Spleen (tissue), 11 donors: ENCODE data around the gene FXYD6. TPM values are rescaled to one million over a fixed set of nuclear protein-coding genes. Genes with fewer than 3 reads are reported as not detected.

Experiments used
- DNase-seq: peaks from one replicate; pipeline ENCODE4 v3.0.0-alpha.2; 2020
- H3K27ac ChIP-seq, 8 donors: fragments of 200-600 bp; sonication (generic) in 7 of 8; 1 replicate in 4 of 8; 2 replicates in 4 of 8; pipeline versions ENCODE4 v1.5.0 to v1.8.0; 2016 to 2021; ENCODE audit warnings: inconsistent platforms in 4 of 8, mild to moderate bottlenecking in 4 of 8, moderate library complexity in 1 of 8
- H3K27me3 ChIP-seq, 7 donors: fragments of 200-600 bp; sonication (generic) in 6 of 7; replicated peaks in 1 of 7; 1 replicate in 4 of 7; 2 replicates in 3 of 7; pipeline versions ENCODE4 v1.5.0 to v1.8.0; 2016 to 2021; ENCODE audit warnings: inconsistent platforms in 3 of 7, mild to moderate bottlenecking in 1 of 7
- H3K36me3 ChIP-seq, 6 donors: fragments of 200-600 bp; sonication (generic) in 5 of 6; 1 replicate in 4 of 6; 2 replicates in 2 of 6; pipeline versions ENCODE4 v1.5.0 to v1.8.0; 2016 to 2021; ENCODE audit warnings: inconsistent platforms in 2 of 6
- H3K4me1 ChIP-seq, 6 donors: fragments of 200-600 bp; sonication (generic) in 5 of 6; 1 replicate in 3 of 6; 2 replicates in 3 of 6; pipeline versions ENCODE4 v1.5.0 to v1.8.0; 2016 to 2021; ENCODE audit warnings: inconsistent platforms in 3 of 6
- H3K4me3 ChIP-seq, 8 donors: fragments of 200-600 bp; sonication (generic) in 7 of 8; 1 replicate in 4 of 8; 2 replicates in 4 of 8; pipeline versions ENCODE4 v1.5.0 to v1.8.0; 2016 to 2021; ENCODE audit warnings: inconsistent platforms in 4 of 8, mild to moderate bottlenecking in 4 of 8, moderate library complexity in 2 of 8
- H3K9me3 ChIP-seq, 8 donors: fragments of 200-600 bp; sonication (generic) in 7 of 8; 1 replicate in 4 of 8; 2 replicates in 4 of 8; pipeline versions ENCODE4 v1.5.0 to v1.8.0; 2016 to 2021; ENCODE audit warnings: inconsistent platforms in 4 of 8
- POLR2A ChIP-seq, 3 donors: fragments of 450-650 bp; IDR thresholded peaks; one replicate each; pipeline ENCODE4 v1.5.1; 2017; ENCODE audit warnings: antibody characterized with exemption in 3 of 3, mild to moderate bottlenecking in 1 of 3
- POLR2AphosphoS5 ChIP-seq, 3 donors: sonication (generic); formaldehyde crosslinking; IDR thresholded peaks; one replicate each; pipeline ENCODE4 v1.5.1; 2017; ENCODE audit warnings: antibody characterized with exemption in 3 of 3
- WGBS, 5 donors: extraction: QIAGEN DNeasy Blood & Tissue Kit in 3 of 5; methylation state at CpG; one replicate each; pipeline versions ENCODE4 v1.1.5 to v1.1.7; 2013 to 2018; 5-methylcytosine and 5-hydroxymethylcytosine counted together
- intact Hi-C: fragments of 100-400 bp; cut with DNase I; formaldehyde crosslinking; loops from one replicate; pipeline ENCODE4 v1.15.0; 2023; ENCODE audit warnings: low total_unique reads
- polyA plus RNA-seq, 3 donors: library from polyadenylated mRNA; stranded (reverse); fragments of 200-250 nt; gene quantifications; one replicate each; pipeline ENCODE4 v1.2.1, GENCODE V29; 2013
- total RNA-seq, 7 donors: library from RNA; depleted of rRNA in 3 of 7; stranded (reverse); fragments of >200 nt in 3 of 7; fragmentation: NEBNext Ultra II Directional in 4 of 7; extraction: Animal tissue kit (Norgen Biotek cat#: 25700) in 4 of 7; gene quantifications; one replicate each; pipeline versions ENCODE4 v1.1.0 to v1.2.1, GENCODE V29; 2016 to 2021
- TF ChIP-seq, protein P1 (sequence below), 11 experiments: fragments of 200-600 bp in 7 of 11; fragments of 450-650 bp in 4 of 11; sonication (generic) in 4 of 11; IDR thresholded peaks in 8 of 11; conservative IDR thresholded peaks in 3 of 11; 1 replicate in 7 of 11; 2 replicates in 4 of 11; pipeline versions ENCODE4 v1.4.0 to v1.8.0; 2016 to 2021; ENCODE audit warnings: antibody characterized with exemption in 11 of 11, inconsistent platforms in 4 of 11, mild to moderate bottlenecking in 1 of 11
- donor health status: healthy with polysubstance abuse.
- donor health status: DM: no; HTN: no; CAD: no; lungs with moderate emphysema.
- donor health status: DM: no; HTN: no; CAD: no.
- donor health status: Bipolar disorder and iron deficiency.
- donor health status: healthy.
- donor health status: DM: no; HTN: no; CAD: no.
- donor health status: DM: yes; HTN: yes; CAD: no.

Gene FXYD6
- total and polyA plus RNA-seq, 10 donors = 40.8 to 230 (median 116) TPM

DNA sequence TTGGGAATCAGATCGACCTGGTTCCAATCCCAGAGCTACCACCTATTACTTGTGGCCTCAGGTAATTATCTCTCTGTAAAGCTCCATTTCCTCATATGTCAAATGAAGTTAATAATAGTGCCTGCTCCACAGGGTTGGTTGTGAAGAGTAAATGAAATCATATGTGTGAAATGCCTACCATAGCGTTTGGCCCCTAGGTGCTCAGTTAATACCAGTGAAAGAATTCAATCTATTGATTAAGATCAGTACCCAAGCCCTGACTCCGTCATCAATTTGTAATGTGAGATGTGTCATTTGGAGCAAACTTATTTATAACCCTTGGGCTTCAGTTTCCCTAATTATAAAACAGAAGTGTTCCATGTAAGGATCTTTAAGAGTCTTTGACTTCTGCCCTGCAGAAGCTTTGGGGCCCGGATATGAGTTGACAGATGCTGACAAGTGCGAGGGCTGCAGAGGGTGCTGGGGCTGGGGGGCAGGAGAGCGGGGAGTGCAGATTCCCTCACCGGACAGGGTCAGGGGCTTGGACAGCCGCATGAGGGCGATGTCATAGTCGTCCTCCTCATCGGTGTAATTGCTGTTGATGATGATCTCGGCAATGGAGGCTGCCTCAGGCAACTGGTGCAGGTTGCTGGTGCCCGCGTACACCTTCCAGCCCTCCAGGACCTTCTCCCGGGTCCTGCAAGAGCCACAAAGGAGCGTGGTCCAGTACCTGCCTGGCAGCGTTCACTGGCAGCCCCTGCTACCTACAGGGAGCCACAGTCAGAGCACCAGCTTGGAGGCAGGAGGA lies 31.8 kb upstream of the FXYD6 start:
- H3K9me3 ChIP-seq = no peaks in the 10 kb centered on the region
- no peak for TF ChIP-seq POLR2A (IDR thresholded peaks at IDR 0.05)
- TF ChIP-seq, protein P1, sequence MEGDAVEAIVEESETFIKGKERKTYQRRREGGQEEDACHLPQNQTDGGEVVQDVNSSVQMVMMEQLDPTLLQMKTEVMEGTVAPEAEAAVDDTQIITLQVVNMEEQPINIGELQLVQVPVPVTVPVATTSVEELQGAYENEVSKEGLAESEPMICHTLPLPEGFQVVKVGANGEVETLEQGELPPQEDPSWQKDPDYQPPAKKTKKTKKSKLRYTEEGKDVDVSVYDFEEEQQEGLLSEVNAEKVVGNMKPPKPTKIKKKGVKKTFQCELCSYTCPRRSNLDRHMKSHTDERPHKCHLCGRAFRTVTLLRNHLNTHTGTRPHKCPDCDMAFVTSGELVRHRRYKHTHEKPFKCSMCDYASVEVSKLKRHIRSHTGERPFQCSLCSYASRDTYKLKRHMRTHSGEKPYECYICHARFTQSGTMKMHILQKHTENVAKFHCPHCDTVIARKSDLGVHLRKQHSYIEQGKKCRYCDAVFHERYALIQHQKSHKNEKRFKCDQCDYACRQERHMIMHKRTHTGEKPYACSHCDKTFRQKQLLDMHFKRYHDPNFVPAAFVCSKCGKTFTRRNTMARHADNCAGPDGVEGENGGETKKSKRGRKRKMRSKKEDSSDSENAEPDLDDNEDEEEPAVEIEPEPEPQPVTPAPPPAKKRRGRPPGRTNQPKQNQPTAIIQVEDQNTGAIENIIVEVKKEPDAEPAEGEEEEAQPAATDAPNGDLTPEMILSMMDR (IDR thresholded peaks at IDR 0.05 in 8 of 11, conservative IDR thresholded peaks at IDR 0.05 in 3 of 11) = no peak
- no peak for TF ChIP-seq POLR2AphosphoS5 (IDR thresholded peaks at IDR 0.05)
- peak; percentile 65 for DNase-seq
- 83 to 88% (median 85%) methylated on average over 15 to 17 of the region's 17 CpGs for WGBS, 5 donors
- no peak overlapping the region for H3K27ac ChIP-seq
- intact Hi-C loops = no loop called here
- H3K27me3 ChIP-seq = no peaks in the 10 kb centered on the region
- peaks cover 0 to 41% (median 14%) of the 10 kb centered on the region in 6 donors for H3K4me1 ChIP-seq
- H3K36me3 ChIP-seq = no peaks in the 10 kb centered on the region
- H3K4me3 ChIP-seq = no peak overlapping the region

DNA sequence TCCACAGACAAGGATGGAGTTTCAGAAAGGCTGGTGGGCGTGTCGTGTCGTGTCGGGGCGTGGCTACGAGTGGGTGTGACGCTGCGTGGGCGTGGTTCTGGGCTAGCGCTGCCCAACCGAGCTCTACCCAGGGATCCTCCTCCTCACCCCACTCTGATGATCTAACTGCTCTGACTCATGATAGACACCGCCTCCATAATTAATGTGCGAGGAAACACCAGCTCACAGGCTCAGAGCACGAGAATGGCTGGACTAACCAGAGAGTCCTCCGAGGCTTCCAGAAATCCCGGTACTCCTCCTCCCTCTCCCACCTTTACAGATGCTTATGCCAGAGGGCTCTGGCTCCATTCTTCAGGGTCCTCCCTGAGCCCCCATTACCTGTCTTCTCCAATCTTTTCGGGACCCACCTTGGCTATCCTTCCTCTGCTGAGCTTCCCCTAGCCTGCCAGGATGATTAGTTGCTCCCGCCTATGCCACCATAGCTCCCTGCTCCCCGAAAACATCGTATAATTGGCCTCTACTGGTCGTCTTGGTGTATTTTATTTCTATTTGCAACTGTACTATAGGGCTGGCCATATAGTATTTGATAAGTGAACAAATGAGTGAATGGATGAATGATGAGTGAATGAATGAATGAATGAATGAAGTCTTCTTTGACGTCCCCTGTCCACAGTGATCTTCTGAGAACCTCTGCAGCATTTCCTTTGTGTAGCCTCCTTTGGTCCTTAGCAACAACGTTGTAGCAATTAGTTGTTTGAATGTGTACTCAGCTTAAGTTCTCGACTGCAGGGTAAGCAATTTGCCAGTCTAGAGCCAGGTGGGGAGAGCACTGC lies 31.0 kb upstream of the FXYD6 start:
- Histone ChIP-seq H3K27me3 (no peaks in the 10 kb centered on the region), H3K27ac (peak overlapping the region in 5 of 8 donors; percentile 43 to 72 (median 65)), H3K9me3 (no peaks in the 10 kb centered on the region), H3K4me1 (peaks cover 0 to 41% (median 14%) of the 10 kb centered on the region in 6 donors), H3K4me3 (no peak overlapping the region), H3K36me3 (no peaks in the 10 kb centered on the region)
- WGBS, 5 donors = 32 to 44% (median 37%) methylated on average over 24 of the region's 24 CpGs
- TF ChIP-seq POLR2AphosphoS5 (IDR thresholded peaks at IDR 0.05) (peak; percentile 37 to 67 (median 53)), POLR2A (IDR thresholded peaks at IDR 0.05) (no peak)
- peak; percentile 85 for DNase-seq
- intact Hi-C loops = no loop called here

DNA sequence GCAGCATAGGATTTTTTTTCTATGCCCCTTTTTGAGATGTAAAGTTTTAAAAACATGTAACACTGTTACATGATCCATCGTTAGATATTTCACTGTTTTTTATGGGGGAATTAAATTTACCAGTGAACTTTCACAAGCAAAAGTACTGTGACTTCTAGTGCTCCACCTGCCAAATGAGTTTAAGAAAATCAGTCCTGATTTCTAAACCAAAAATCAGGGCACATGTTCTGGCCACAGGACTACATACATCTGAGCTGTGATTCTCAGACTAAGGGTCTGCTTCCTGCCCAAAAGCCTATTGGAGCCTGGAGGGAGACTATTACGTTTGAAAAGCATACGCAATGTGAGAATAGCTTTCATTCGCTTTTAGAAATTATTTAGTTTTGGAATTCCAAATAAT lies 30.3 kb upstream of the FXYD6 start:
- intact Hi-C loops = no loop called here
- H3K27me3 ChIP-seq = no peaks in the 10 kb centered on the region
- DNase-seq = no peak
- no peak for TF ChIP-seq POLR2A (IDR thresholded peaks at IDR 0.05)
- TF ChIP-seq POLR2AphosphoS5 (IDR thresholded peaks at IDR 0.05) = no peak
- TF ChIP-seq, protein P1 (IDR thresholded peaks at IDR 0.05 in 8 of 11, conservative IDR thresholded peaks at IDR 0.05 in 3 of 11) = no peak
- no peak overlapping the region for H3K27ac ChIP-seq
- H3K9me3 ChIP-seq = no peaks in the 10 kb centered on the region
- H3K4me1 ChIP-seq = peaks cover 0 to 41% (median 14%) of the 10 kb centered on the region in 6 donors
- H3K4me3 ChIP-seq = no peak overlapping the region
- 76 to 85% (median 79%) methylated on average over 4 of the region's 4 CpGs for WGBS, 5 donors
- no peaks in the 10 kb centered on the region for H3K36me3 ChIP-seq

DNA sequence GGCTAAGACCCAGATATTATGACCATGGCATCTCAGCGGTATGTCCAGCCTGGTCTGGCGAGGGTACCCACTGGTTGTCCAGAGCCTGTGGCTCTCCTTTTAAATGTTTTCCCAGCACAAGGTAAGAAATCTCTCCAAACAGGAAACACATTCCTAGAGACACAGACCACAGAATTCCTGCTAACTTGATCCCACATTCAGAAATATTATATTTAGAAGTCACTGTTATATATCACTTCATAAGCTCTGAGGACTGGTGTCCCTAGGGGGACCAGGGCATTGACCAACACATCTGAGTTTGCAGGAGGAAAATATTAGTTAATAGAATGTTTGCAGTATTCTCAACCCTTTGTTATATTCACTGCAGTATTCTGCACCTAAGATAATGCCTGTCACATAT lies 29.7 kb upstream of the FXYD6 start:
- Histone ChIP-seq H3K4me1 (peaks cover 0 to 43% (median 15%) of the 10 kb centered on the region in 6 donors), H3K27ac (no peak overlapping the region), H3K27me3 (no peaks in the 10 kb centered on the region), H3K4me3 (no peak overlapping the region), H3K9me3 (no peaks in the 10 kb centered on the region), H3K36me3 (no peaks in the 10 kb centered on the region)
- no peak for TF ChIP-seq POLR2AphosphoS5 (IDR thresholded peaks at IDR 0.05)
- TF ChIP-seq POLR2A (IDR thresholded peaks at IDR 0.05) = no peak
- TF ChIP-seq, protein P1 (IDR thresholded peaks at IDR 0.05 in 8 of 11, conservative IDR thresholded peaks at IDR 0.05 in 3 of 11) = no peak
- no peak for DNase-seq
- WGBS, 5 donors = 89 to 100% (median 92%) methylated on average over 2 of the region's 2 CpGs
- intact Hi-C loops = no loop called here
